Measurements from ENCODE around the gene CACNA2D4.

CACNA2D4 gene

GRCh38 chr12:1875608-1876007, 42.8 kb downstream of the CACNA2D4 start:
- H3F3A ChIP-seq (ENCODE audit: insufficient read depth, low read length) = no peaks in the 10 kb centered on the region
- H3K27me3 ChIP-seq (replicated peaks; ENCODE audit: insufficient read depth, low read length) = no peaks in the 10 kb centered on the region
- H3K4me1 ChIP-seq (ENCODE audit: low read length) = no peaks in the 10 kb centered on the region
- H3K36me3 ChIP-seq (replicated peaks; ENCODE audit: insufficient read depth, low read length) = no peaks in the 10 kb centered on the region
- no peaks in the 10 kb centered on the region for H4K20me1 ChIP-seq (ENCODE audit: insufficient read depth, low read length)
- H3K4me2 ChIP-seq (ENCODE audit: low read depth, low read length) = no peak overlapping the region
- H2AFZ ChIP-seq (ENCODE audit: low read length) = no peak overlapping the region
- H3K9me2 ChIP-seq (replicated peaks; ENCODE audit: insufficient read depth, low read length) = no peaks in the 10 kb centered on the region
- H3K4me3 ChIP-seq (ENCODE audit: low read length) = no peak overlapping the region
- no peak for DNase-seq
- no peaks in the 10 kb centered on the region for H3K79me2 ChIP-seq (ENCODE audit: low read length)
- H3K27ac ChIP-seq (ENCODE audit: low read length) = no peak overlapping the region
- TF ChIP-seq CTCF (IDR thresholded peaks at IDR 0.05; ENCODE audit: low read length) (no peak), EZH2phosphoT487 (IDR thresholded peaks at IDR 0.05; ENCODE audit: low read length) (no peak), EZH2 (optimal IDR thresholded peaks at IDR 0.05; ENCODE audit: low read depth, low read length) (no peak)
- no peaks in the 10 kb centered on the region for H3K9me3 ChIP-seq (replicated peaks; ENCODE audit: insufficient read depth, low read length)
- H3K9ac ChIP-seq (ENCODE audit: low read length) = no peak overlapping the region

- H3K4me1 ChIP-seq (ENCODE audit: low read length) = no peaks in the 10 kb centered on the region
- no peaks in the 10 kb centered on the region for H3K9me2 ChIP-seq (replicated peaks; ENCODE audit: insufficient read depth, low read length)
- no peaks in the 10 kb centered on the region for H4K20me1 ChIP-seq (ENCODE audit: insufficient read depth, low read length)
- no peak for TF ChIP-seq EZH2 (optimal IDR thresholded peaks at IDR 0.05; ENCODE audit: low read depth, low read length)
- TF ChIP-seq EZH2phosphoT487 (IDR thresholded peaks at IDR 0.05; ENCODE audit: low read length) = no peak
- TF ChIP-seq CTCF (IDR thresholded peaks at IDR 0.05; ENCODE audit: low read length) = no peak
- no peaks in the 10 kb centered on the region for H3F3A ChIP-seq (ENCODE audit: insufficient read depth, low read length)
- no peaks in the 10 kb centered on the region for H3K27me3 ChIP-seq (replicated peaks; ENCODE audit: insufficient read depth, low read length)
- no peak for DNase-seq
- no peak overlapping the region for H3K27ac ChIP-seq (ENCODE audit: low read length)
- H3K9ac ChIP-seq (ENCODE audit: low read length) = no peak overlapping the region
- H3K79me2 ChIP-seq (ENCODE audit: low read length) = no peaks in the 10 kb centered on the region
- no peak overlapping the region for H3K4me3 ChIP-seq (ENCODE audit: low read length)
- no peaks in the 10 kb centered on the region for H3K9me3 ChIP-seq (replicated peaks; ENCODE audit: insufficient read depth, low read length)
- H2AFZ ChIP-seq (ENCODE audit: low read length) = no peak overlapping the region
- H3K36me3 ChIP-seq (replicated peaks; ENCODE audit: insufficient read depth, low read length) = no peaks in the 10 kb centered on the region
- H3K4me2 ChIP-seq (ENCODE audit: low read depth, low read length) = no peak overlapping the region
Measured at GRCh38 chr12:1873531-1874510, 44.6 kb downstream of the CACNA2D4 start.

GRCh38 chr12:1872448-1872847, 46.0 kb downstream of the CACNA2D4 start:
- Histone ChIP-seq H3K79me2 (ENCODE audit: low read length) (no peaks in the 10 kb centered on the region), H3K4me3 (ENCODE audit: low read length) (no peak overlapping the region), H3K27ac (ENCODE audit: low read length) (no peak overlapping the region), H3K36me3 (replicated peaks; ENCODE audit: insufficient read depth, low read length) (no peaks in the 10 kb centered on the region), H3K9ac (ENCODE audit: low read length) (no peak overlapping the region), H3K4me2 (ENCODE audit: low read depth, low read length) (no peak overlapping the region), H3K9me3 (replicated peaks; ENCODE audit: insufficient read depth, low read length) (no peaks in the 10 kb centered on the region), H3F3A (ENCODE audit: insufficient read depth, low read length) (no peaks in the 10 kb centered on the region), H3K9me2 (replicated peaks; ENCODE audit: insufficient read depth, low read length) (no peaks in the 10 kb centered on the region), H2AFZ (ENCODE audit: low read length) (no peak overlapping the region), H3K27me3 (replicated peaks; ENCODE audit: insufficient read depth, low read length) (no peaks in the 10 kb centered on the region), H3K4me1 (ENCODE audit: low read length) (no peaks in the 10 kb centered on the region), H4K20me1 (ENCODE audit: insufficient read depth, low read length) (no peaks in the 10 kb centered on the region)
- TF ChIP-seq EZH2phosphoT487 (IDR thresholded peaks at IDR 0.05; ENCODE audit: low read length) = no peak
- TF ChIP-seq EZH2 (optimal IDR thresholded peaks at IDR 0.05; ENCODE audit: low read depth, low read length) = no peak
- TF ChIP-seq CTCF (IDR thresholded peaks at IDR 0.05; ENCODE audit: low read length) = no peak
- no peak for DNase-seq
